ENCODE results near the gene NKD1.

- TF ChIP-seq CTCF (IDR thresholded peaks at IDR 0.05; ENCODE audit: low read length) (no peak), EZH2phosphoT487 (IDR thresholded peaks at IDR 0.05; ENCODE audit: low read length) (no peak)
Observed at GRCh38 chr16:50696575-50697420, 148.6 kb downstream of the NKD1 start.

All from MM.1S (cell line).